VCaP (cell line): ENCODE measurements around the gene PLGRKT.
"Not testable (repeated sequence)": the region's sequence is repeated elsewhere in the genome, so short reads cannot be mapped to it uniquely, and the experiment has no call there.

Source experiments
- H3K27ac ChIP-seq: fragments of 450-650 bp; 2 replicates; pipeline ENCODE4 v1.5.1; 2017
- CTCF ChIP-seq: fragments of 450-650 bp; conservative IDR thresholded peaks from 2 replicates; pipeline ENCODE4 v1.5.1; 2017; ENCODE audit warnings: mild to moderate bottlenecking, moderate library complexity

PLGRKT gene

GRCh38 chr9:5466005-5466404, 28.3 kb upstream of the PLGRKT start:
- no peak overlapping the region for H3K27ac ChIP-seq
- TF ChIP-seq CTCF: no peak

GRCh38 chr9:5464831-5465330, 27.2 kb upstream of the PLGRKT start:
- not testable (repeated sequence) for H3K27ac ChIP-seq

GRCh38 chr9:5460157-5460556, 22.4 kb upstream of the PLGRKT start:
- H3K27ac ChIP-seq: no peak overlapping the region
- TF ChIP-seq CTCF: no peak

GRCh38 chr9:5459289-5459829, 21.6 kb upstream of the PLGRKT start:
- no peak overlapping the region for H3K27ac ChIP-seq
- no peak for TF ChIP-seq CTCF

GRCh38 chr9:5455181-5455580, 17.5 kb upstream of the PLGRKT start:
- no peak for TF ChIP-seq CTCF
- no peak overlapping the region for H3K27ac ChIP-seq

GRCh38 chr9:5453673-5454072, 15.9 kb upstream of the PLGRKT start:
- no peak overlapping the region for H3K27ac ChIP-seq
- no peak for TF ChIP-seq CTCF

- H3K27ac ChIP-seq: no peak overlapping the region
- no peak for TF ChIP-seq CTCF
Observed at GRCh38 chr9:5453004-5453403, 15.3 kb upstream of the PLGRKT start.

GRCh38 chr9:5452286-5452609, 14.5 kb upstream of the PLGRKT start:
- H3K27ac ChIP-seq: no peak overlapping the region
- TF ChIP-seq CTCF: no peak
